CD4-positive, CD25-positive, alpha-beta regulatory T cell (primary cell): ENCODE measurements around the gene PITX2. TPM values are rescaled to one million over a fixed set of nuclear protein-coding genes. Genes with fewer than 3 reads are reported as not detected.

Experiments used
- ATAC-seq, 2 donors: fragments of 150-1000 bp; cut with Tn5 transposase; one replicate each; pipeline ENCODE4 v1.10.0; 2021; ENCODE audit warnings: low read depth in 2 of 2, moderate number of reproducible peaks in 2 of 2, moderate library complexity in 1 of 2
- DNase-seq, 3 donors: peaks; one replicate each; pipeline versions ENCODE4 v3.0.0 to v3.0.0-alpha.2; 2012 to 2022; ENCODE audit warnings: mixed read lengths in 1 of 3
- H3K27ac ChIP-seq: one replicate; pipeline ENCODE4 v1.7.0; 2013; ENCODE audit warnings: mild to moderate bottlenecking, low read length; ENCODE audit not compliant: insufficient read depth, poor library complexity, severe bottlenecking
- H3K27me3 ChIP-seq: one replicate; pipeline ENCODE4 v1.7.0; 2013; ENCODE audit warnings: low read length; ENCODE audit not compliant: control insufficient read depth, insufficient read depth
- H3K36me3 ChIP-seq: one replicate; pipeline ENCODE4 v1.7.0; 2013; ENCODE audit warnings: mild to moderate bottlenecking, low read length, moderate library complexity; ENCODE audit not compliant: control insufficient read depth, insufficient read depth
- H3K4me1 ChIP-seq: 2 replicates; pipeline ENCODE4 v1.7.0; 2013; ENCODE audit warnings: mild to moderate bottlenecking, low read length; ENCODE audit not compliant: insufficient read depth, control insufficient read depth, poor library complexity, severe bottlenecking
- H3K4me3 ChIP-seq: one replicate; pipeline ENCODE4 v1.7.0; 2013; ENCODE audit warnings: low read depth, mild to moderate bottlenecking, low read length, moderate library complexity
- H3K9me3 ChIP-seq, 2 experiments: 1 replicate in 1 of 2; 2 replicates in 1 of 2; pipeline ENCODE4 v1.7.0; 2013; ENCODE audit warnings: low read length in 2 of 2, mild to moderate bottlenecking in 1 of 2, moderate library complexity in 1 of 2; ENCODE audit not compliant: control insufficient read depth in 2 of 2
- H3K27ac Mint-ChIP-seq, 3 donors: one replicate each; pipeline ENCODE4 v1.8.0; 2020 to 2022; ENCODE audit warnings: mild to moderate bottlenecking in 3 of 3, mixed read lengths in 3 of 3, moderate library complexity in 2 of 3
- H3K27me3 Mint-ChIP-seq: one replicate; pipeline ENCODE4 v1.8.0; 2022; ENCODE audit warnings: mild to moderate bottlenecking, mixed read lengths
- H3K36me3 Mint-ChIP-seq: one replicate; pipeline ENCODE4 v1.8.0; 2020; ENCODE audit warnings: mixed read lengths
- H3K4me1 Mint-ChIP-seq, 4 donors: one replicate each; pipeline ENCODE4 v1.8.0; 2020 to 2022; ENCODE audit warnings: mixed read lengths in 4 of 4, mild to moderate bottlenecking in 1 of 4
- H3K4me3 Mint-ChIP-seq, 4 donors: one replicate each; pipeline ENCODE4 v1.8.0; 2020 to 2022; ENCODE audit warnings: mild to moderate bottlenecking in 4 of 4, mixed read lengths in 4 of 4, moderate library complexity in 3 of 4
- H3K9me3 Mint-ChIP-seq, 7 donors: one replicate each; pipeline ENCODE4 v1.8.0; 2020 to 2022; ENCODE audit warnings: mixed read lengths in 7 of 7, mild to moderate bottlenecking in 3 of 7, moderate library complexity in 2 of 7
- polyA plus RNA-seq, 4 donors: library from polyadenylated mRNA; unstranded; fragments of 300-500 nt; fragmentation: Illumina TruSeq; gene quantifications; one replicate each; pipeline ENCODE4 v1.2.3, GENCODE V29; 2021
- total RNA-seq: library from RNA; stranded (reverse); gene quantifications from one replicate; pipeline ENCODE4 v1.2.3, GENCODE V29; 2022

PITX2 gene
- total and polyA plus RNA-seq, 5 donors from 2014 or later: not detected

GRCh38 chr4:110663206-110663605 is 40.3 kb upstream of the PITX2 start:
- Mint-ChIP-seq H3K4me3 (no peak overlapping the region), H3K27me3 (no peaks in the 10 kb centered on the region), H3K27ac (no peak overlapping the region), H3K36me3 (no peaks in the 10 kb centered on the region), H3K4me1 (no peaks in the 10 kb centered on the region), H3K9me3 (peaks cover 0 to 6% (median 0%) of the 10 kb centered on the region in 7 donors)
- no peak overlapping the region for H3K27ac ChIP-seq
- H3K27me3 ChIP-seq: no peaks in the 10 kb centered on the region
- ATAC-seq (no peak), DNase-seq (no peak)
- no peaks in the 10 kb centered on the region for H3K36me3 ChIP-seq
- no peaks in the 10 kb centered on the region for H3K9me3 ChIP-seq
- H3K4me1 ChIP-seq: no peaks in the 10 kb centered on the region
- H3K4me3 ChIP-seq: no peak overlapping the region

GRCh38 chr4:110660755-110661154 is 37.9 kb upstream of the PITX2 start:
- no peaks in the 10 kb centered on the region for H3K4me1 ChIP-seq
- ATAC-seq (no peak), DNase-seq (no peak)
- peaks cover 0 to 6% (median 0%) of the 10 kb centered on the region in 7 donors for H3K9me3 Mint-ChIP-seq
- no peak overlapping the region for H3K27ac ChIP-seq
- H3K36me3 Mint-ChIP-seq: no peaks in the 10 kb centered on the region
- H3K27ac Mint-ChIP-seq: peak overlapping the region in 1 of 3 donors; percentile 68
- H3K9me3 ChIP-seq: no peaks in the 10 kb centered on the region
- no peak overlapping the region for H3K4me3 Mint-ChIP-seq
- H3K36me3 ChIP-seq: no peaks in the 10 kb centered on the region
- no peaks in the 10 kb centered on the region for H3K27me3 Mint-ChIP-seq
- no peak overlapping the region for H3K4me3 ChIP-seq
- no peaks in the 10 kb centered on the region for H3K4me1 Mint-ChIP-seq
- H3K27me3 ChIP-seq: no peaks in the 10 kb centered on the region

GRCh38 chr4:110654254-110654635 is 31.4 kb upstream of the PITX2 start:
- no peaks in the 10 kb centered on the region for H3K36me3 ChIP-seq
- no peak overlapping the region for H3K27ac Mint-ChIP-seq
- ATAC-seq (no peak), DNase-seq (no peak)
- peaks cover 0 to 2% (median 0%) of the 10 kb centered on the region in 7 donors for H3K9me3 Mint-ChIP-seq
- no peak overlapping the region for H3K4me3 ChIP-seq
- H3K4me1 ChIP-seq: no peaks in the 10 kb centered on the region
- H3K4me1 Mint-ChIP-seq: no peaks in the 10 kb centered on the region
- no peak overlapping the region for H3K4me3 Mint-ChIP-seq
- no peaks in the 10 kb centered on the region for H3K27me3 ChIP-seq
- no peaks in the 10 kb centered on the region for H3K27me3 Mint-ChIP-seq
- no peaks in the 10 kb centered on the region for H3K36me3 Mint-ChIP-seq
- no peak overlapping the region for H3K27ac ChIP-seq
- H3K9me3 ChIP-seq: no peaks in the 10 kb centered on the region

GRCh38 chr4:110653321-110654253 is 30.7 kb upstream of the PITX2 start:
- H3K4me3 Mint-ChIP-seq: no peak overlapping the region
- no peak overlapping the region for H3K27ac Mint-ChIP-seq
- H3K4me3 ChIP-seq: no peak overlapping the region
- H3K4me1 Mint-ChIP-seq: no peaks in the 10 kb centered on the region
- H3K4me1 ChIP-seq: no peaks in the 10 kb centered on the region
- H3K36me3 Mint-ChIP-seq: no peaks in the 10 kb centered on the region
- H3K9me3 Mint-ChIP-seq: peaks cover 0 to 2% (median 0%) of the 10 kb centered on the region in 7 donors
- DNase-seq (no peak), ATAC-seq (no peak)
- H3K27me3 Mint-ChIP-seq: no peaks in the 10 kb centered on the region
- H3K9me3 ChIP-seq: no peaks in the 10 kb centered on the region
- H3K27ac ChIP-seq: no peak overlapping the region
- H3K36me3 ChIP-seq: no peaks in the 10 kb centered on the region
- H3K27me3 ChIP-seq: no peaks in the 10 kb centered on the region

GRCh38 chr4:110644008-110644407 is 21.1 kb upstream of the PITX2 start:
- Histone ChIP-seq H3K27ac (no peak overlapping the region), H3K9me3 (peaks cover 0 to 3% of the 10 kb centered on the region in 2 experiments), H3K36me3 (no peaks in the 10 kb centered on the region), H3K27me3 (peaks cover 29% of the 10 kb centered on the region), H3K4me3 (no peak overlapping the region), H3K4me1 (no peaks in the 10 kb centered on the region)
- H3K4me3 Mint-ChIP-seq: no peak overlapping the region
- no peaks in the 10 kb centered on the region for H3K36me3 Mint-ChIP-seq
- no peak overlapping the region for H3K27ac Mint-ChIP-seq
- peaks cover 0 to 9% (median 0%) of the 10 kb centered on the region in 7 donors for H3K9me3 Mint-ChIP-seq
- no peaks in the 10 kb centered on the region for H3K4me1 Mint-ChIP-seq
- peaks cover 61% of the 10 kb centered on the region for H3K27me3 Mint-ChIP-seq
- ATAC-seq (no peak), DNase-seq (no peak)

- Mint-ChIP-seq H3K27ac (no peak overlapping the region), H3K4me3 (no peak overlapping the region), H3K36me3 (no peaks in the 10 kb centered on the region), H3K9me3 (peaks cover 0 to 14% (median 3%) of the 10 kb centered on the region in 7 donors), H3K27me3 (peaks cover 67% of the 10 kb centered on the region), H3K4me1 (no peaks in the 10 kb centered on the region)
- no peak for DNase-seq
- H3K27me3 ChIP-seq: peaks cover 37% of the 10 kb centered on the region
- H3K36me3 ChIP-seq: no peaks in the 10 kb centered on the region
- H3K9me3 ChIP-seq: peaks cover 3% of the 10 kb centered on the region in 2 experiments
- no peak for ATAC-seq
- no peak overlapping the region for H3K27ac ChIP-seq
- H3K4me1 ChIP-seq: no peaks in the 10 kb centered on the region
- no peak overlapping the region for H3K4me3 ChIP-seq
Measured at GRCh38 chr4:110643096-110643495, 20.2 kb upstream of the PITX2 start.

GRCh38 chr4:110641218-110641617 is 18.3 kb upstream of the PITX2 start:
- H3K27me3 Mint-ChIP-seq: peaks cover 76% of the 10 kb centered on the region
- Histone ChIP-seq H3K27ac (no peak overlapping the region), H3K9me3 (peaks cover 3 to 4% of the 10 kb centered on the region in 2 experiments), H3K27me3 (peaks cover 43% of the 10 kb centered on the region), H3K4me3 (no peak overlapping the region), H3K4me1 (no peaks in the 10 kb centered on the region), H3K36me3 (no peaks in the 10 kb centered on the region)
- no peak overlapping the region for H3K27ac Mint-ChIP-seq
- H3K4me3 Mint-ChIP-seq: no peak overlapping the region
- ATAC-seq (peak in 1 of 2 donors; percentile 12), DNase-seq (no peak)
- peaks cover 0 to 4% (median 0%) of the 10 kb centered on the region in 4 donors for H3K4me1 Mint-ChIP-seq
- peaks cover 0 to 22% (median 4%) of the 10 kb centered on the region in 7 donors for H3K9me3 Mint-ChIP-seq
- no peaks in the 10 kb centered on the region for H3K36me3 Mint-ChIP-seq

- Histone ChIP-seq H3K4me1 (no peaks in the 10 kb centered on the region), H3K27ac (no peak overlapping the region), H3K4me3 (no peak overlapping the region), H3K9me3 (peaks cover 3 to 4% of the 10 kb centered on the region in 2 experiments), H3K36me3 (no peaks in the 10 kb centered on the region), H3K27me3 (peaks cover 46% of the 10 kb centered on the region)
- H3K27me3 Mint-ChIP-seq: peaks cover 77% of the 10 kb centered on the region
- H3K27ac Mint-ChIP-seq: no peak overlapping the region
- DNase-seq (no peak), ATAC-seq (no peak)
- H3K4me3 Mint-ChIP-seq: no peak overlapping the region
- peaks cover 0 to 4% (median 0%) of the 10 kb centered on the region in 4 donors for H3K4me1 Mint-ChIP-seq
- peaks cover 0 to 24% (median 4%) of the 10 kb centered on the region in 7 donors for H3K9me3 Mint-ChIP-seq
- no peaks in the 10 kb centered on the region for H3K36me3 Mint-ChIP-seq
Measured at GRCh38 chr4:110640576-110640975, 17.7 kb upstream of the PITX2 start.
